ENCODE measurements around the gene PRDM16.

PRDM16 gene

DNA sequence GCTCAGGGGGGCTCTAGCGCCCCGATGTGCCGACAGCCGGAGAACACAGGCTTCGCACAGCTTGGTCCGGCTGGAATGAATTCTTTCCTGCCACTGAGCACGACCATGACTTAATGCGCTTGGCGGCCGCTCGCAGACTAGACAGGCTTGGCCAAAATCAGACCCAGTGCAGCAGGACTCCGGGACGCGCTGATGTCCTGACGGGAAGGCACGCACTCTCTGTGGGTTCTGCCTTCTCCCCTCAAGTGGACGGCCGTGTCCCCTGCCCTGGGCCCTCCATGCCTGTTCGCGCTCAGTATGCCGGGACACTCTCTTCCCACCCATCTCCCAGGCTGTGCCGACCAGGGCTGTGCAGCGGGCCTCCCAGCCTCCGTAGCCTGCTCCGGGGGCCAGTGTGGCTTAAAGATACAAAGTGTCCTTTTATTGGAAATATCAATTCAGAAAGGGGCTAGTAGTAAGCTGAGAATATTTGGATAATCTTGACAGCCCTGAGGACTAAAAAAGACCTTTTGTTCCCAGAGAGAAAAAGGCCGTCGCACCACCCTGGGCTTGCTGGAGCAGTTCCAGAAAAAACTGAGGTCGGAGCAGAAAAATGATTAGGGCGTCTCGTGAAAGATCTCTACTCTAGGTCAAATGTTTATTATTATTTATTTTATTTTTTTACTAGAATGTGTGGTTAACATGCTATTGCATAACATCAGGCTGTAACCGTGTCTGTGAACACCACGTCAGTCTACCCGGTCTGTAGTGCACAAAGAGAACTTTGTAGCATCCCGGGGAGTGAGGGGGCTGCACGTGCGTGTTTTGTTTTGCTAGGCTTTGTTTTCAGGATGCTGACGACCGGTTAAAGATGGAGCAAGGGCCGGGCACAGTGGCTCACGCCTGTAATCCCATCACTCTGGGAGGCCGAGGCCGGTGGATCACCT is 297.4 kb downstream of the PRDM16 start:
- DNase-seq: no peak

DNA sequence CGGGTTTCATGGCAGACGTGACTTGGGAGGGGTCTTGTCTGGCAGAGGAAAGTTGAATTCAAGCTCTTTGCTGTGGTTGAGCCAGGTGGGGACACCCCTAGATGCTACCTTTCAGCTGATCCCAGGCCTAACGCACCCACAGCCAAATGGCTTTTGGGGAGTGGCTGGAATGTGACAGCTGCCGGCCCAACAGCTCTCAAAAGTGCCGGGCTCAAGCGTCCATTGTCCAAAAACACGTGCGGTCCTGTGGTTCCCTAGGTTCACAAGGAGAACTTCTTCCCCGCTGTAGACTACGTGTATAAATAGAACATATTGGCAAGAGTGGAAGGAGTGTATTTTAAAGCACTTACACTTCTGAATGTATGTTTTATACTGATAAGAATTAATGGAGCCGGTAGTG is 298.4 kb downstream of the PRDM16 start:
- no peak for DNase-seq

DNA sequence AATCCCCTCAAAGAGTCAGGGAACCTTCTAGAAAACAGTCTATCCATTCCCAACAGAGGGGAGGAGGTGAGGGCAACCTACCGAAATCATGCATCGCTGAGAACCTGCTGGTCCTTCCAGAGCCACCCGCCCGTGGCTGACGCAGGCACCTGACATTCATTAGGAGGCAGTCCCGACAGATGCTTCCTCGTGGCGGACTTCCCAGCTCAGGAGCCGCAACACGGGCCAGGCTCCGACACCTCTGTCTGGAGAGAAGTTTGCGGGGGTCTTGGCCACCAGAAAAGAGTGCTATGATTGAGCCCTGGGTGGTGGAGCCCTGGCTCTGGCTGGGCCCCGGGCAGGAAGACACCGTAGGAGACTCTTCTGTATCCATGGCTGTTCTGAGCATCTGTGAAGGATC is 299.1 kb downstream of the PRDM16 start:
- no peak for DNase-seq

DNA sequence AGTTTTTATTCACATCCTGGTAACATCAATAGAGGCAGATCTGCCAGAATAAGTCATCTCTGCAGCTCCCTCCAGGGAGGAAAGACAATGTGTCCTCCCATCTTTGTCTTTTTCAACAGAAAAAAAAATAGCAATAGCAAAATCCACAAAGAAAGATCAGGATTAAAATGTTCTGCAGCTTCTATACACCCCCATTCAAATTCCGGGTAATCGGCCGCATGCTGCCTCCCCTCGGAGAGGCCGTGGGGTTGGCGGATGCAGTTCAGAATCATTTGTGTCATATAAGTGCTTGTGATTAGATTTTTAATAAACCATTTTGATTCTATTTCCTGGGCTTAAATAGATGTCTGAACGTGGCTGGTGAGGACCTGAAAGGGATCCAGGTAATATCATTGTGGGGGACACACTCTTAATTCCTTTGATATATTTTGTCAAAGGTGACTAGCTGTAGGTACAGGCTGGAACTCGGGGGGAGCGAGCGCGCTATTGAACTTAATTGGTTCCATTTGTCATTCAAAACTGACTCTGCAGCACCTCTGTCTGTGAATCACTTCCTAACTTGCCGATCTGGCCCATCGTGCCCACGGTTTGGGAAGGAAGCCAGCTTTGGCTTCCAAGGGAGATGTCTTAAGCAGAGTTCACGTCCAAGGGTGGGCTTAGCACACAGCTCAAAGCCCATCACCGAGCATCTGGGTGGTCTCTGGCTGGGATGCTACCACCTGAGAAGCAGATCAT is 299.9 kb downstream of the PRDM16 start:
- no peak for DNase-seq

DNA sequence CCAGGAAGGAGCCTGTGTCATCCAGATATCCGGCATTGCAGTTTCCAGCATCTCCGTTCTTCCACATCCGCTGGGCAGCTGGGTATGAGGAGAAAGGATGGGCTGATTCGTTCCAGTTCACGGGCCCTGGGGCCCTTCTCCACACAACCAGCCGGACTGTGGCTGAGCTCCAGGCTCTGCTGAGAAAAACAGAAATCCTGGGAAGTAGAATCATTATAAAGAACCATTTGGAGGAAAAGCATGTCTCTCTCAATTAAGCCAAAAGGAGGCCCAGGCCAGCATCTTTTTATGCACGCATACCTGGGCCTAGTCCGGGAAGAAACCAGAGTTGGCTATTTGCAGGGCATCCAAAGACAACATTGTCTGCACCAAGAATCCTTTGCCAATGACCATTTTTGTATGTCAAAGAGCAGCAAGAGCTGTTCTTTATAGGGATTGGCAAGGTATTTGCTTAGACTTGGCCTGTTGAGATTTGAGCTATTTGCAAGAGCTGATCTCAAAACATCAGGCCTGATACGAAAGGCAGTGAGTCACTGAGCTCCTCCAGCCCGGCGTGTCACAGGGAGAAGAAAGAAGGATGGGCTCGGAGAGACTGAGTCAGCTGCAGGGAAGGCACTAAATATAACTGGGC is 300.6 kb downstream of the PRDM16 start:
- DNase-seq: no peak

DNA sequence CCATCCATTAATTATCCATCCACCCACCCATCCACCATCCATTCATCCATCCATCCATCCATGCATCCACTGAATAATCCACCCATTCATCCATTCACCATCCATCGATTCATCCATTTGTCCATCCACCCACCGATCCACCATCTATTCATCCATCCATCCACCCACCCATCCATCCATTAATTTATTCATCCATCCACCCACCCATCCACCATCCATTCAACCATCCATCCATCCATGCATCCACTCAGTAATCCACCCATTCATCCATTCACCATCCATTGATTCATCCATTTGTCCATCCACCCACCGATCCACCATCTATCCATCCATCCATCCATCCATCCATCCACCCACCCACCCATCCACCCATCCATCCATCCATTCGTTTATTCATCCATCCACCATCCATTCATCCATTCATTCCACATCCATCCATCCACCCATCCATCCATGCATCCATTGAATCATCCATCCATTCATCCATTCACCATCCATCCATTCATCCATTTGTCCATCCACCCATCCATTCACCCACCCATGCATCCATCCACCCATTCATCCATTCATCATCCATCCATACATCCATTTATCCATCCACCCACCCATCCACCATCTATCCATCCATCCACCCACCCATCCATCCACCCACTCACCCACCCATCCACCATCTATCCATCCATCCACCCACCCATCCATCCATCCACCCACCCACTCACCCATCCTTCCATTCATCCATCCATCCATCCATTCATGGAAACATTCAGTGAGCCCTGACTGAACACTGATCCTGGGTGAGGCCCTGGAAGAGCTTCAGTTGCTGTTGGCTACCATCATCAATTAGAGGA is 302.1 kb downstream of the PRDM16 start:
- no peak for DNase-seq

DNA sequence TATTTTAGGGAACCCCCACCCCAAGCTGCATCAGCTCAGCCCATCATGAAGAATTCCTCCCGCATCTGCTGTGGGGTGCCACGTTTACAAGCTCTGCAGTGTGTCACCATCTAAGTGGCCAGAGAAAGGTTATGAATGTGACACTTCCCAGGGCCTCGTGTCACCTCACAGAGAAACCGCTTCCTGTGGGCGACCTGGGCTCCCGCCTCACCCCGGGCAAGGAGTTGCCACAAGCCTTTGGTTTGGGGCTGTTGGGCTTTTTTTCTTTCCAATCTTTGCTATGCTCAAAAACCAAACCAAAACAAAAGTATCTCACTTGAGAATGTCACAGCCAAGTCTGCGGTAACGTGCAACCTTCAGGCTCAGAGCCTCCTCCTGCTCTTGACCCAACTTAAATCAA is 303.3 kb downstream of the PRDM16 start:
- DNase-seq: no peak

DNA sequence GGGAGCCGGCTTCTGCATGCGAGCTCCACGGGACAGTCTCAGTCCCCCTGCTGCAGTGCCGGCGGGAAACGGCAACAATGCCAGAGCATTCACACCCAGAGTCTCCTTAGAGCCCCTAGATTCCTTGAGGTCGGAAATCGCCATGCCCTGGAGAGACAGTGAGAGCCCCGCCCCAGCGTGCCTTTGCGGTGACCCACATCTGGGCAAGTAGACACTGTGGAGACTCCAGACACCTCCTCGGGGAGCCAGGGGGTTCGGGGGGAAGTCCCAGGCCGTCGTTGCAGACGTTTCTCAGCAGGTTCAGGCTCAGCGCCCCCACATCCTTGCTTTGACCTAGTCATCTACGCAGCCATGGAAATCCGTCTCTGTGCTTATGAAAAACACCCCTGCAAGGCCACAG is 304.2 kb downstream of the PRDM16 start:
- DNase-seq: no peak

DNA sequence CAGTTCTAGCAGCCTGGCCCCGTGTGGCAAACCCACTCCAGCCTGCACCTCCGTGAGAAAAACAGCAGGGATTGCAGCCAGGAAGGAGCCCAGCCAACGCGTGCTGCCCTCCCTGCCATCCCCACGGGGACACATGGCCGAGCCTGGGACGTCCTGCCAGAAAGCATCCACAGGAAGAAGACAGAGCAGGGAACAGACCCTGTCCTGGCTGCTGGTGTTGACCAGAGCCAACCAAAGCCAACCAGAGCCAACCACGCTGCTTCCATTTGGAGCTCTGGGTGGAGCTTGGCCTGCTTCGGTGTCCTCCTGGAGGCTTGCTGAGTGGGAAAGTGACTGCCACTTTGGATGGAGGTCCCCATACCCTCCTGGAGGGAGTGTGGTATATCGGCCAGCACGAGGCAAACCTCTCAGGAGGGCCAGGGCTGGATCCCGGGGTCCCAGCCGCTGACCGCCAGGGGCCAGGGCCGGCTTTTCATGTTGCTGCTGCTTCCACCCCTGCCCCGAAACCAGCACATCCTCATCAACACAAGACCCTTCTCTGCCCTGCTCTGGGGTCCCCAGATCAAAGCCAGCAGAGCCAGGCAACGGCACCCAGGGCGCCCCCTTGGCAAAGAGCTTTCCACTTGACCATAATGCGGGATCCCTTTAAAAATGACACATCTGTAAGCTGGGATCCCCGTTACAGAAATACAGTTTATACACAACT is 304.9 kb downstream of the PRDM16 start:
- DNase-seq: no peak

DNA sequence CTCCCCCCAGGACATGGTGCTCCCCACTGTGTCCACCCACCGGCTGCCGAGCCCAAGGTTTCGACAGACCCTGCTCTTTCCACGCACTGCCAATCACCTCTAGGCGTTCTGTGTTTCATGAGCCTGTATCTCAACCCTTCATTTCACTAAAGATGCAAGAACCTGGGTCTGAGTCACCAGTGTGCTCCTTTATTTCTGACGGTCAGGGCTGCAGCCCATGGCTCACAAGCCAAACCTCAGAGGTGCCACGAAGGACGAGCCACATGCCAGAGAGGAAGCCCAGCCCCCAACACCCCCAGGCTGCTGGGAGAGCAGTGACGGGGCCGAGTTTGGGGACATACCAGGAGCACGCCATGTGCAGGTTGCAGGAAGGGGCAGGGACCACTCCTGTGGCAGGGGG is 306.2 kb downstream of the PRDM16 start:
- DNase-seq: no peak

DNA sequence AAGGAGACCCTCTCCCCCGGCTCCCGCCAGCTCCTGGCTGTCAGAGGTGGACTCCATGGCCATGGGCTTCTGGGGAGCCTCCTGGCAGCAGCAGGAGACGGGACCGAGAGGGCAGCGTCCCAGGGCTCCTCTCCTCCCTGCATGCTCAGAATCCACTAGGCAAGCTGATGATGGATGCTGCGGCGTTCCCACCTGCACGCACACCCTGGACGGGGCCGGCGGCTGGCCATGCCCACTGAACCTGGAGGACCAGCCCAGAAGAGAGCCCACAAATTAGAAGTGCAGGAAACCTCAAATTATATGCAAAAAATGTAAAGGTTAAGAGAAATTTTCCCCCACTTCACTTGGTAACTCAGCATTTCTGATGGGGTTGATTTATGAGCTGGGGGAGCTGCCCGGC is 308.2 kb downstream of the PRDM16 start:
- no peak for DNase-seq

DNA sequence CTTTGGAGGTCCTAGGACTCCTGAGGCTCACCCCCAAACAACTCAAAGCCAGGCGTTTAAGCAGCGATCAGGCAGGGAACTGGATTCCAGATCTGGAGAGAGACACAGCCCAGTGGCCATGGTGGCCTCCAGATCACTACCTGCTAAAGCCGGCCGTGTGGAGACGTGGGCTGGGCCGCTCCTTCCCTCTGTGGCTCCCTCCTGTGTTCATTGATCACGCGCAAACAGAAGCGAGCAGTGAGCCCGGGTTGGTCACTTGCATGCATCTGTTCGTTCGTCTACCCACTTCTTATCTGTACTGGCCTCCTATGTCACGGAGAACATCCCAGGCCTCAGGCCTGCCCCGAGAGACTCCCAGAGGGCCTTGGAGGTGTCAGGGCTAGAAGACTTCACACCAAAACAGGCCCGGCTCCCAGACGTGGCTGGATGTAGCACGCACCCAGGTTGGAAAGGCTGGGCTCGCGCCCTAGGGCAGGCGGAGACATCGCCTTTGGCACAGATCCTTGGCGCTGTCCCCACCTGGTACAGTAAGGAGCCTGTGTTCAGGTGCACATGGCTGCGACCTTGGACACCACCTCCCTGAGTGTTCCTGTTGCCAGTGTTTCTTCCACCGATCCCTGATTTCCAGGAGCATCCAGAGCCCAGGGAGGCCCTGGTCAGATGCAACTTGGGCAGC is 308.7 kb downstream of the PRDM16 start:
- no peak for DNase-seq

DNA sequence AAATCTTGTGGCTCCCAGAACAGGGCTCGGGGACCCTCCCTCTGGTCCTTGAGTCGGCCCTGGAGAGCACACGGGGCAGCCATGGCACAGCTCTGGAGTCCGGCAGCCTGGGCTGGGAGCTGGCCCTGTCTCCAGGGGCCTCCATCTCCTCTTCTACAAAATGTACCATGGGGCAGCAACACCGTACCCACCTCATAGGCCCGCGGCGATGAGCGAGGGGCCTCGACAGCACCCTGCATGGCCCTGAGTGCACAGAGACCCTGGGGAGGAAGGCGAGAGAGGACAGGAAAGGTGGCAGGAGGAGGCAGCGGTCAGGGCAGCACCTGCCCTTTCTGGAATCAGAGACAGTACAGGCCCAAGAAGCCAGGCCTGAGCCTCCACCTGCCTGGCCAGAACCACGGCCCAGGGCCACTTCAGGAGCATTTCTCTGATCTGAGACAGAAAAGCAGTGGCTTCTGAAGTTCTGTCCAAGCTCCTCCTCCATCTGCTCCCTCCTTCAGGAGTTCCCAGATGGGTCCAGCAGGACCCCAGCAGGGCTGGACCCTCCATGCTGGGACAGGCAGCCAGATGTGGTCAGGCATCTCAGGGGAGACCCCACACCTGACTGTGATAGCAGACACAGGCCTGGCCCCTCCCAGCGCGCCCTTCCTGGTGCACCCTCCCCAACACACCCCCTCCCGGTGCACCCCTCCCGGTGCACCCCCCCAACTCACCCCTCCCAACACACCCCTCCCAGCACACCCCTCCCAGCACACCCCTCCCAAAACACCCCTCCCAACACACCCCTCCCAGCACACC is 309.6 kb downstream of the PRDM16 start:
- no peak for DNase-seq

DNA sequence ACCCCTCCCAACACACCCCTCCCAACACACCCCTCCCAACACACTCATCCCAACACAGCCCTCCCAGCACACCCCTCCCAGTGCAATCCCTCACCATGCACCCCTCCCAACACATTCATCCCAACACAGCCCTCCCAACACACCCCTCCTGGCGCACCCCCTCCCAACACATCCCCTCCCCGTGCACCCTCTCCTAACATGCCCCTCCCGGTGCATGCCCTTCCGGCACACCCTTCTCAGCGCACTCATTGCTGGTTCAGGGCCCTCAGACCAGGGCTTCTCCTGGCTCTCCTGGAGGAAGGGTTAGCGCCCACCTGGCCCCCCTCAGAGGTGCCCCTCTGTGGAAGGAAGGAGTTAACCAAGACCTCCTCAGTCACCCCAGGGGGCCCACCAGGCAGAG is 310.9 kb downstream of the PRDM16 start:
- no peak for DNase-seq

DNA sequence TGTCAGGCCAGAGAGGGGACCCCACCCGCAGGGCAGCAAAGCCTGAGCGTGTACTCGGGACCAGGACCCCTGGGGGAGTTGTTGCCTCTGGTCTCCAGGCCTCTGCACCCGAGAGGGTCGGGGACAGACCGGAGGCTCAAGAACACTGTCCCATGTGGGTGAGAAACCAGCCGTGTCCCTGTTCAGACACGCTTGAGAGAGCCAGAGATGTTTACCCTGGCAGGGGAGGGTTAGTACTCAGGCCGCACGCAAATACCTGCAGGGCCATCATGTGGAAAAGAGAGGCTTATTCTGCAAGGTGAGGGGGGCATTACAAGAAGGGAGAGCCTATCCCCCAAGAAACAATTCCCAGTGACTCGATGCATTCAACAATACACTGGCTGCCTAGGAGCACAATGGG is 311.5 kb downstream of the PRDM16 start:
- no peak for DNase-seq

DNA sequence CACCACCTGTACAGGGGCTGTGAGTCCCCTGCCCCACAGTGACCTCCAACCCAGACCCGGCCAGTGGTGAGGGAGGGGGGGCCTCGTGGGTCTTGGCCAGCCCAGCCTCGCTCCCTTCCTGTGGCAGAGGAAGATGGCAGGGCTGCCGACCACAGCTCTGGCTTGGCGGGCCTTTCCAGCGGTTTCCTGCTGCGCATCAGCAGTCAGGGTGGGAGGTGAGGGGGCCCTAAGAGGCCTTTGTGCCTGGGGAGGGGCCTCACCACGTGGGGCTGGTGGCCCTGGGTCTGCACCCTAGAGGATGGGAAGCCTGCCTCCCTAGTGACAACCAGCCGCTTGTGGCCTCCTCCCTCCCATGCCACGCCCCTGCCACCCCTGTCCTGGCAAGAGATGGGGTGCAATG is 312.9 kb downstream of the PRDM16 start:
- no peak for DNase-seq

DNA sequence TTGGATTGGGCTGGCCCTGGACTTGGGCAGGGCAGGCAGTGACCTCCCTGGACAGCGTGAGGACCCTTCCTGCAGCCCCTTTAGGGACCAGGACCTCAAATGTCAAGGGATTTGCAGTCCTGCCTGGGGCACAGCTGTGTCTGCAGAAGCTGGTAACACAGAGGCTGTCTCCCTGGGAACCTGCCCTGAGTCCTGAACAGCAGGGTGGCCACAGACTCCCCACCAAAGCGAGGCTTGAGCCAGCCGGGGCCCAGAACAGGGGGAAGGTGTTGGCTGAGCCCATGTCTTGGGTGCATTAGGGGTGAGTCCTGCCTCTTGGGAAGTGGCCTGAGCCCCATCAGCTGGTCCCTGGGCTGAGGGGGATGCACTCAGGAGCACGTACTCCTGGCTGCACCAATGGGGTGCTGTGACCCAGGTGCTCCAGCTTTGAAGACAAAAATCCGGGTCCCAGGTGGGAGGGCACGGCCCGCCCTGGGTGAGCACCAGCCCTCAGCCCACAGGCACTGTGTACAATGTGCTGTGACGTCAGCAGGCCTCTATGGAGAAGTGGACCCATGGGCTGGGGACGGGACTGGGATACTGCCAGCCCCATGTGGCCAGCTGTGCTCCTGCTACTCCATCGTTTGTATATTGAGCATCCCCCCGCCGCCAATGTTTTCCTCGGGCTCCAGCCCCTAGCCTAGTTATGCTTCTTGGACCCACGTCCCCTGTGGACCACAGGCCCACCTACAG is 313.5 kb downstream of the PRDM16 start:
- DNase-seq: no peak

DNA sequence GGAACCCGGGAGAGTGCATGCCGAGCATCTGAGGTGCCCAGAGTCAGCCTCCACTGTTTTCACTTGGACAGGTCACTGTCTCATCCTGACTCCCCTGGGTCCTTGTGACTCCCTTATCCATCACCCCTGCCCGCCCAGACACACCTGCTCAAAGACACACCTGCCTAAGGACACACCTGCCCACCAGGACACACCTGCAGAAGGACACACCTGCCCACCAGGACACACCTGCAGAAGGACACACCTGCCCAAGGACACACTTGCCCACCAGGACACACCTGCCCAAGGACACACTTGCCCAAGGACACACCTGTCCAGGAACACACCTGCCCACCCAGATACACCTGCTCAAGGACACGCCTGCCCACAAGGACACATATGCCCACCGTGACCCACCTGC is 314.7 kb downstream of the PRDM16 start:
- no peak for DNase-seq

DNA sequence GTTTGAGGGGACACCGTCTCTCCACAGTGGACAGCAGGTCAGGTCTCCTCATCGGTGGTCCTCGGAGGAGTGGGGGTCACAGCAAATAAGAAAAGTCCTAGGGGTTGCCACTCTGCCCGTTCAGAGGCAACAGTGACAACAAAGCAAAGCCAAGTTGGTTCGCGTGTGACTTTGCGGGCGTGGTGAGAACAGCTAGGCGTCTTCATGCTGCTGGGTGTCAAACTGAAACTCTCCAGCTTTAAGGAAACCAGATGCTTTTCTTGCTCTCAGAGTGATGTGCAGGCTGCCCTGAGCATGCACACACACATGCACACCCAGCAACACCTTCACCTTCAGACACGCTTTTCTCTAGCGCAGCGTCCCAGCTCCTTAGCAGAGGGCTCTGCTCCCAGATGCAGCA is 315.4 kb downstream of the PRDM16 start:
- no peak for DNase-seq

All from activated naive CD4-positive, alpha-beta T cell treated with Interleukin-2 at 50 U/mL for 16 hours (primary cell).